Body of pancreas (tissue), 4 donors: ENCODE results near the gene DEFB124.

Source experiments
- POLR2A ChIP-seq, 3 donors: fragments of 450-650 bp; IDR thresholded peaks; one replicate each; pipeline ENCODE4 v1.6.1; 2016; ENCODE audit warnings: antibody characterized with exemption in 3 of 3, mild to moderate bottlenecking in 2 of 3
- TF ChIP-seq, protein P1 (sequence below), 7 experiments: fragments of 450-650 bp in 4 of 7; fragments of 200-600 bp in 3 of 7; sonication (generic) in 3 of 7; IDR thresholded peaks; one replicate each; pipeline ENCODE4 v1.5.1; 2016 to 2019; ENCODE audit warnings: antibody characterized with exemption in 7 of 7

DNA sequence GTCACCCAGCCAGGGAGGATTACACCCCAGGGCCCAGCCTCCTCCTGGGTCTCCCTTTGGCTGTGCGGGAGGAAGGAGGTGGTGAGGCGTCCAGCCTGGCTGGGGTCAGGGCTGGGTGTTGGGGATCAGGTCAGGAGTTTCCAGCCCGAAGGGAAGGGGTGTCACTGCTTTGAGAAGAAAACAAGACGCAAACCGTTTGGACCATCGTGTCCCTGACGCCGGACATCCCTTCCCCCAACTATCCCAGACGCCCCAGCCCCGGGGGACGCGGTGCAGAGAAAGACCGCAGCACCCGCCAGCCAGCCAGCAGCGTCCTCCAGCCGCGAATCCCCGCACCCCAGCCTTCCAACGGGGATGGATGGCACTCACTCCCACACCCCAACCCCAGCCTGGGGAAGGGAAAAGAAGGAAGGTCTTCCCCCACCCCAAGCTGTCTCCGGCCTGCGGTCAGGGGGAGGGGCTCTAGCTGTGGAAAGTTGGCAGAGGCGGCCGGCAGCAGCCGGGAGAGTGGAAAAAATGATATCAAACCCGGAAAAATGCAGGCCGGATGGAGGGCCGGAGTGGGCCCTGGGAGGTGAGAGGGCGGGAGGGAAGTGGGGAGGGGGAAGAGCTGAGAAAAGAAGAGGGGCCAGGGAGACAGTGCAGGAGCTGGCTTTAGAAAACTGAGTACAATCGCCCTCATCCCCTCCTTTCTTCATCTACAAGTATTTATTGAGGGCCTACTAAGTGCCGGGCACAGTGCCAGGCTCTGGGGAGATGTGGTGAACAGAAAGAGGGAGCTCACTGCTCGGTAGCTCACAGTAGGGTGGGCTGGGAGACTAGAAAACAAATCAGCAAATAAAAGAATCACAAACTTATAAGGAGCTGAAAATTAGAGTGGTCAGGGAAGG, 10.8 kb upstream of the DEFB124 start:
- TF ChIP-seq, protein P1, sequence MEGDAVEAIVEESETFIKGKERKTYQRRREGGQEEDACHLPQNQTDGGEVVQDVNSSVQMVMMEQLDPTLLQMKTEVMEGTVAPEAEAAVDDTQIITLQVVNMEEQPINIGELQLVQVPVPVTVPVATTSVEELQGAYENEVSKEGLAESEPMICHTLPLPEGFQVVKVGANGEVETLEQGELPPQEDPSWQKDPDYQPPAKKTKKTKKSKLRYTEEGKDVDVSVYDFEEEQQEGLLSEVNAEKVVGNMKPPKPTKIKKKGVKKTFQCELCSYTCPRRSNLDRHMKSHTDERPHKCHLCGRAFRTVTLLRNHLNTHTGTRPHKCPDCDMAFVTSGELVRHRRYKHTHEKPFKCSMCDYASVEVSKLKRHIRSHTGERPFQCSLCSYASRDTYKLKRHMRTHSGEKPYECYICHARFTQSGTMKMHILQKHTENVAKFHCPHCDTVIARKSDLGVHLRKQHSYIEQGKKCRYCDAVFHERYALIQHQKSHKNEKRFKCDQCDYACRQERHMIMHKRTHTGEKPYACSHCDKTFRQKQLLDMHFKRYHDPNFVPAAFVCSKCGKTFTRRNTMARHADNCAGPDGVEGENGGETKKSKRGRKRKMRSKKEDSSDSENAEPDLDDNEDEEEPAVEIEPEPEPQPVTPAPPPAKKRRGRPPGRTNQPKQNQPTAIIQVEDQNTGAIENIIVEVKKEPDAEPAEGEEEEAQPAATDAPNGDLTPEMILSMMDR (IDR thresholded peaks at IDR 0.05) = no peak
- TF ChIP-seq POLR2A (IDR thresholded peaks at IDR 0.05) = no peak
